HL-60/S4 treated with retinoic acid at 250 ng/mL for 4 days and 3 days (cell line): ENCODE data around the gene CDON.

Source experiments
- in situ Hi-C: fragments of 300-500 bp; cut with MboI; formaldehyde crosslinking; loops from 2 replicates; pipeline ENCODE4 v1.7.0; 2022; ENCODE audit warnings: low sequenced_read_pairs

The CDON gene

DNA sequence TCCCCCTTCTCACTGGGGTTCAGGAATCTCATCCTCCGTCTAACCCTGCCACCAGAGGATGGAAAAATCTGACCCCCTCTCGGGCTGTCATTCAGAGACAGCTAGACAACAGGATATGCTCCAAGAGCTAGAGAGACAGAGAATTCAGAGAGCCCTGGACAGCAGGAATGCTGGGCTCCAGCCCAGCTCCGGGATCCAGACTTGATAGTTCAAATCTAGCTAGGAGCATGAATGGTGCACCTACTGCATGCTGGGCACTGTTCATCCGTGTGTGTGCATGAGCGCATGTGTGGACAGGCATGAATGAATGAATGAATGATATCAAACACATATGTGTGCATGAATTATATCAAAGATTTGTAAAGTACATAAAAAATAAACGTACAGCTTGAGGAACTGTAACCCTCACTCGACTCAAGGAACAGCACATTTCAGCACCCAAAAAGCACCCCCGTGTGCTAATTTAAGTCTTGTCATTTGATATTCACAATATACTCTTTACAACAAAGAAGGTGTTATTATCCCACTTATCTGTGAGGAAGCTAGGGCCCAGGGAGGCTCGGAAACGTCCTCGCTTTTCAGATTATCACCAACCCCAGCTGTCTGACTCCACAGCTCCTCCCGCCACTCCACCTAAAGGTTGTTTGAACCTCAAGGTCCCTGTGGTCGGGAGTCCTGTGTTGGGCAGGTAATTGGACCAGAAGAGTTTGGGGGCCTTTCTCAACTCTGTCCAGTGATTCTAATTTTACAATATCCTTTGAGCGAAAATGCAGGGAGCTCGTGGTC lies 117.5 kb downstream of the CDON start:
- in situ Hi-C loops, result no loop called here

DNA sequence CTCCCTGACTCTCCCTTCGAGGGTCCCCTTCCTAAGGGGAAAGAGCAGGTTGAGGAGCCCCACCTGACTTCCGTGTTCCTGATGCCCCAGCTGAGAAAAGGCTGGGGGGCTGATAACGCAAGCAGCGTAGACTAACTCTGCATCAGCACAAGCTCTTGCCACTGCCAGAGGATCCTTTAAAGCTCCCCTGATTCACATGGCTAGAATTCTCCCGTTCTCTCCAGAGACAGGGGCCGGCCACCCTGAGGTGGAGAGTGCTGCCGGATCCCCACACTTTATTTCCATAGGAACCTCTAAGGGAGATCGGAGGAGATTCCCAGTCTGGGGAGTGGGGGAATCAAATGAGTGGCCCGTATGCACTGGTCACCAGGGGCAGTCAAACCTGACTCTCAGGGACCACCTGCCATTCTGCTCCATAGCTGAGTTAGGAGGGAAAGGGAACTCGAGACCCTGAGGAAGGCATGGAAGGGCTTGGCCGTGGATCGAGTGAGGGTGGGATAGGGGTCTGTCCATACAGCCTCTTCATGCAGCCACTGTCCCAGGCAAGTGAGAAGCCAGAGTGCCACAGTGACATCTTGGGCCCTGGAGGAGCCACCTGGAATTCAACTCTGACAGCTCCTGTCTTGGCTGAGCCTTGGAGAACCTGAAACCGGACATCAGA lies 118.2 kb downstream of the CDON start:
- in situ Hi-C loops, result no loop called here

DNA sequence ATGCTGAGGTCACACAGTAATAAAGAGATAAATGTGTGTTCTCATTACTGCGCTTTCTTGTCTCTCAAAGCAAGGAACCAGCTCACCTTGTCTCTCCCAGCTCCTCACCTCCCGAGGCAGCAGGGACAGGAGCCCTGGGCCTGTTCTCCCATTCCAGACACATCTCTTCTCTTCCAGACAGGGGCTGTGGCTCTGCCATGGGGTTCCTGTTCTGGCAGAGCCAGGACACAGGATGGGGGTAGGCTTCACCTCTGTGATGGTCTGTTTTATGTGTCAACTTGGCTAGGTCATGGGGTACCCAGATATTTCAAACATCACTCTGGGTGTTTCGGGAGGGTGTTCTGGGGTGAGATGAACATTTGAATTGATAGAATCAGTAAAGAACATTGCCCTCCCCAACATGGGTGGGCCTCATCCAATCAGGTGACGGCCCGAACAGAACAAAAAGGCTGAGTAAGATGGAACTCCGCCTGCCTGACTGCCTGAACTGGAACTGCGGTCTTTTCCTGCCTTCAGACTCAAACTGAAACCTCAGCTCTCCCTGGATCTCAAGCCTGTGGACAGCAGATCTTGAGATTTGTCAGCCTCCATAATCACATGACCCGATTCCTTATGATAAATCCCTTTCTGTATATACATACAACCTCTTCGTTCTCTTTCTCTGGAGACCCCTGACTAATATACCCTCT lies 118.9 kb downstream of the CDON start:
- in situ Hi-C loops, result no loop called here

DNA sequence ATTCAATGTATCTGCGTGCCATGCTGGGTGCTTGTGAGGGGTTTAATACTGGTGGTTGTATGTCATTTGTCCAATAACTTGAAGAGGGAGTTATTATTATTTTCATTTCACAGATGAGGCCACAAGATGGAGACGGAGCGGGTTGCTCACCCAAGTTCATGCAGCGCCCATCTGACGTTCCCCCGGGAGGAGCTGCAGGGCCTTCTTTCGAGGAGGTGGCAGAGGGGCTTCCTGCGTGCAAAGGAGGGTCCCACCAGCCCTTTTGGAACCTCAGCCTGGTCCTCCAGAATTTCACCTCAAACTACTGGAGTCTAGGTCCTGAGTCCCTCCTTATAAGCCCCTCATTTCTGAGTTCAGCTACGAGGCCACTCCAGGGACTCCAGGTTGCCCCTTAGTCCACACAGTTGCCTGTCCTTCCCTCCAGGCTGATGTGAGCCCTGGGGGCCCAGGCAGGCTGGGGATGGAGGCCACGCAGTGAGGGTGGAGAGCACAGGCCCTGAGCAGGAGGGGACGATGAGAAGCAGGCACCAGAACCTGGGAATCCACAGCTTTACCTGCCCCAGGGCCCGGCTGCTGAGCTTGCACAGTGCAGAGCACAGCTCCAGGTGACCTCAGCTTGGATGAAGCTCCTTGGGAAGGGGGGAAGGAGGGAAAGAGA lies 119.8 kb downstream of the CDON start:
- in situ Hi-C loops, result no loop called here

DNA sequence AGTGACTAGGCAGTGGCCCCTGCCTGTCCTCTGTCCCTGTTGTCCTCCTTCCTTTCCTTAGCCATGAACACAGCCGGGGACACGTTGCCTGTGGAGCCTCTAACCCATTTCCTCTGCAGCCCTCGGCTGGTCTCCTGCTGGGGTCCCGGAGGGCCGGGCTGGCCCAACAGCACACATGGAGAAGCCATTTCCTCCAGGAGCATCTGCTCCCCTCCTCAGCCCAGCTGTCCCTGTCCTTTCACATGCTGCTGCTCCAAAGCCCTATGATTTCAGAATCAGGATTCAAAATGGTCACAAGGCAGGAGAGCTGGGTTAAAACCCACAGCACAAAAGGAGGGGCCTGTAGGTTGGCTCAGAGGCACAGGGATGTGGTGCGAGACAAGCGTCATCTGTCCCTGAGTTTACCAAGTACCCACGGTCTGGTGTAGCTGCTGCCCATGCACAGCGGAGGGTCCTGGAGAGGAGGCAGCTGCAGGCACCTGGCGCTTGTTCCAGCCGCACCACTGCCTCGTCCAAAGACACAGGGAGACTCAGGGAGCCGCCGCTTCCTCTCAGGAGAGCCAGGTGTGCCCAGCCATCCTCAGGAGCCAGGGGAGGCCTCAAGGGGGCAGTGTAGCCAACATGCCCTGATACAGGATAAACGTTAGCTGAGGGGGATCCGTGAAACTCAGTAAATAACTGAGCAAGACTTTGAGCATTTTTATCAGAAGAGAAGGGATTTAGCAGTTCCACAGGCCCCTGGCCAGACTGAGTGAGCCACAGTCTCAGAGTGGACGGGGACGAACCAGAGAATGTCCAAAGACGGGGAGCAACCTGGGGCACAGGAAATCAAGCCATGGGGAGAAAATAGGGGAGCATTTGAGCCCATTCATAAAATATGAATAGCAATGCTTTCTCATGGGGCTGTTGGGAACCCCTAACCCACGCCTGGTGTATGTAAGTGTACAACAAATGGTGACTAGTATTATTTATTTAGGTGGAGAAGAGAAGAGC lies 120.8 kb downstream of the CDON start:
- in situ Hi-C loops, result no loop called here

DNA sequence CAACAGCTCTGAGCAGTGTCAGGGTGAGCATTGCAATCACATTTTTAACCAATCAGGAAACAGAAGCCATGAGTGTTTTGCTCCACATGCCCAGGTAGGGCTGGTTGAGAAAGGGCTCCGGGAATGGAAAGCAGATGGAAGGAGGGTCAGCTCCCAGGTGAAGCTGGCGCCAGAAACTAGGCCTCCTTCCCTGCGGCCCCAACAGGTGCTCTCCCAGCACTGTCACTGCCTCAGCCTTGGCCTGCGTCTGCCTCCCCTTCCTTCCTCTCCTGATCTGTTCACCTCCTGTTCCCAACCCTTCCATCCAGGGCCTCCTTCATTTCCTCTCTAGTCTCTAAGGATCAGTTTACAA lies 121.4 kb downstream of the CDON start:
- in situ Hi-C loops, result no loop called here

DNA sequence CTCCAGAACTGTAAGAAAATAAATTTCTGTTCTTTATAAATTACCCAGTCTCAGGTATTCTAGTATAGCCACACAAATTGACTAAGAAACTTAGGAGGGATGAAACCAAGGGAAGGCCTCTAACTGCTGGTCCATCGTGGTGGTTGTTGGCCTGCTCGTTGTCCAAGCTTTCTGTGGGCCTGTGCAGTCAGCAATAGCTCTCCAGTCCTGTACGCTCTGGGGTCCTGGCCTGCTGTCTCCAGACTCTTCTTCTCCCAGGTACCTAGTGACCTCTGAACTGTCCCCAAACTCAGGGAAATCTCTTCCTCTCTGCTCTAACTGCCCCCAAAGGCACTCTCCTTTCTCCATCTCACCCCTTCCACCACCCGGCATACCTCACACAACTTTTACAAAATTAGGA lies 122.5 kb downstream of the CDON start:
- in situ Hi-C loops, result no loop called here

DNA sequence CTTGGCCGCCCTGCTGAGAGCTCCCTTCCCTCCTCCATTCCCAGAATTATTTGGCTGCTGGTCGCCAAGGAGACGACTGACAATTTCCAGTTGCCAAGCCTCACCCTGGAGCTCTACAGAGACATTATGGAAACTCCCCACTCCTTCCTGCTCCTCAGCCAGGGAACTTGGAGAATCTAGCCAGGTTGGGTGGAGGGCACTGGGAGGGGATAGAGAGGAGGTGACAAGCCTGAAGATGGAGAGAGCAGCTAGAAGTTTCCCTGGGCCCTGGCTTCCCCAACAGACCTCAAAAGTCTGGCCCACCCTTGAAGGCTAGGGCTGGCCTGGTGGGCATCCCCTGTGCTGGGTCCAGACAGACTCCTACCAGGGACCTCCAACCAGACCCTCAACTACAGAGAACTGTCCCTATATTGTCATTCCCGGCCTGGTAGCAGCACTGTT lies 123.6 kb downstream of the CDON start:
- in situ Hi-C loops, result no loop called here

DNA sequence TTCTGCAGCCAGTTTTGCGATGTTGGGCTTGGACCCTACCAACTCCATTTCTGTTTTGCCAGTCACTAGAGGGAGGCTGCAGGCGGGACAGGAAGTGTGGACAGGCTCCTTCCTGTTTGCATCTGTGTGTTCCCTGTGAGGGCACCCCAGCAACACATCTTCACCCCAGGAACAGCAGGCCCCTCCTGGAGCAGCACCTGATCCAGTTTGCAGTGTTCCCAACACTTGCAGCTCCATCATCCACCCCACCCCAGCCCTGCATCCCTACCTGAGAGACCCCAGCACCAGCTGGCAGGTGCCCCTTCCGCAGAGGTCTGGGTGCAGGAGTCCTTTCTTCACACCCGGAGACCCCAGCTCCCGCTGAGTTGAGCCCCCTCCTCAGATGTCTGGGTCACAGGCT lies 124.2 kb downstream of the CDON start:
- in situ Hi-C loops, result no loop called here

DNA sequence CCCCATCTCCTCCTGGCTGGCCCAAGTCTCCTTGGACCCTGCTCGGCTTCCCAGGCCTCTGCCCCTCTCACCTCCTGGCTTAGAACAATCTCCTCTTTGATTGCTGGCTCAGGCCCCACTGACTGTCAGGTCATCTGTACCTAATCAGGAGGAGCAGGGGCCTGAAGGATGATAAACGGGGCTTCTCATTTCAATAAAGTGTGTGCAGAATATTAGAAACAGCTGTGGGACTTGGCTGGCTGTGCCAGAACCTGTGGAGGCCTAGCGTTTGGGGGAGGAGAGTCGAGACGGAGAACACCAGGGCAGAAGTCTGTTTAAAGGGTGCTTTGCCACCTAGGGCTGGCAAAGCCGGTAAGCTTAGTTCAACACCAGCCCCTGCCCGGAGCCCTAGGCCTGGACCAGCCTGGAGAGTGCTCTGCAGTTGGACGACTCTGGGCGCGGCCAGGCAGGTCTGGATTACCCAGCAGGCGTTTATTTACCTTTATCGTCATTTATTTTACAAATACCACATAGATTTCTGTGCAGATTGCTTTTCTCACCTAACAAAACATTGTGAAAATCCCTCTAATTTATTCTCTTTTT lies 127.0 kb downstream of the CDON start:
- in situ Hi-C loops, result no loop called here

DNA sequence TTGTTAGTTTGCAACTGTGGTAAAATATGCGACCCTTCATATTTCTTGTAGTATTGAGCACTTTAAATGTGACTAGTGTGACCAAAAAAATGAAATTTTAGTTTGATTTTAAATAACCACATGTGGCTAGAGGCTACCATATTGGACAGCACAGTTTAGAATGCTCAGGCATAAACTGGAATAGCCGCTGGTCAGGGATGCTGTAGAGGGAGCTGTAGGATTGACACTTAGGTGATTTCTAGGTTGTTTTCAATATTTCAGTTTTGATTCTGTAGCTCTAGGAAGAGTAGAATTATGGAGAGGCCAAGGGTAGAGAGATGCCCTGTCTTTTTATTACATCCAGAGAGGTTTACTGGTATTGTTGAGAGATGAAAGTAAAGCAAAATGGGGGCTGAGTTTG lies 127.6 kb downstream of the CDON start:
- in situ Hi-C loops, result no loop called here

DNA sequence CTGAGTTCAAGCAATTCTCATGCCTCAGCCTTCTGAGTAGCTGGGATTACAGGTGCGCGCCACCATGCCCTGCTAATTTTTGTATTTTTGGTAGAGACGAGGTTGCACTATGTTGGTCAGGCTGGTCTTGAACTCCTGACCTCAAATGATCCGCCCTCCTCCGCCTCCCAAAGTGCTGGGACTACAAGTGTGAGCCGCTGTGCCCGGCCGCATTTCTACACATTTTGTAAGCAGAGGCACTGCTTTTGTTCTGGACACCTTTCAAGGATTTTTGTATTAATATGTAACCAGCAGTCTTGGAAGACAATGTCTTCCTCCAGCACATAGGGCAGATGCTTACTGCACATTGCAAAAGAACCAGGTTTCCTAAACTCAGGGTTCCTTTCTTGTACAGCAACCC lies 128.2 kb downstream of the CDON start:
- in situ Hi-C loops, result no loop called here

DNA sequence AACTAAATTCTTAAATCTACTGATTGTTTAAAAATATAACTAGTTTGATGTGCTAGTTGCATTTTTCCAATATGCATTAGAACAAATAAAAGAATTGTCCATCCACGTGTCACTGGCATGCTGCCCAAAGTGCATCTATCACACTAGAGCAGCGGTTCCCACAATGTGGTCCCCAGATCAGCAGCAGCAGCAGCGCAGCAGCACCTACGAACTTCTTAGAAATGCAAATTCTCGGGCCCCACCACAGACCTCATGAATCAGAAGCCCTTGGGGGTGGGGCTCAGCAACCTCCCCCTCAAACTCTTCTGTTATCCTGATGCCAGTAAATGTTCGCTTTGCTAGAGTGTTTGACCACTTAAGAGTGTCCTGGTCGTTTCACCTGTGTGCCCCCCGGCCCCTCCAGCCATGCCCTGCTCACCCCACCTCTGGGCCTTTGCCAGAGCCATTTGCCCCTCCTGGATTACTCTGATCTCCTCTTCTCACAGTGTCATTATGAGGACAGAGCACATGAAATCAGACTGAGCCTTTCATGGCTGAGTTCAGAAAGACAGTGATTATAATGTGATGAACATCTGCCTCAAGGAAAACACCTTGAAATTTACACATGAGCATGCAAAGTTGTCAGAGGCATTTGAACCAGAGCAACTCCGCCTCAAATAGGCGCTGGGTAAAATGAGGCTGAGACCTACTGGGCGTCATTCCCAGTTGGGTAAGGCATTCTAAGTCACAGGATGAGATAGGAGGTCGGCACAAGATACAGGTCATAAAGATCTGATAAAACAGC lies 129.4 kb downstream of the CDON start:
- in situ Hi-C loops, result no loop called here

DNA sequence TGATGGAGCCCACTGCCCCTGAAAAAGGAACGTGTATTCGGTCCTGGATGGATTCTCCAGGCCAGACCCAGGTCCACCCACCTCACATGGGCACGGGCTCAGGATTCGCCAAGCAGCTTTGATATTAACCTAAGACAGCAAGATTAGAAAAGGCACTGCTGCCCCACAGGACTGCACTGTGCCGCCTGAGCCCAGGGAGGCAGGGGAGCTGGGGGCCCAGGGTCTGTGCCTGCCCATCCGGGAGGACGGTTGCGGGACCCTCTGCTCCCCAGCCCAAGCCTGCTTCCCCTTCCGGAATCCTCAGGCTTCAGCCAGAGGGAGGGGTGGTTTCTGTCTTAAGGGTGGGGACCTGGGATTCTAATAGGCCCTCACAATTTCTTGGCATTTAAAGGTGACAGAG lies 130.4 kb downstream of the CDON start:
- in situ Hi-C loops, result no loop called here

DNA sequence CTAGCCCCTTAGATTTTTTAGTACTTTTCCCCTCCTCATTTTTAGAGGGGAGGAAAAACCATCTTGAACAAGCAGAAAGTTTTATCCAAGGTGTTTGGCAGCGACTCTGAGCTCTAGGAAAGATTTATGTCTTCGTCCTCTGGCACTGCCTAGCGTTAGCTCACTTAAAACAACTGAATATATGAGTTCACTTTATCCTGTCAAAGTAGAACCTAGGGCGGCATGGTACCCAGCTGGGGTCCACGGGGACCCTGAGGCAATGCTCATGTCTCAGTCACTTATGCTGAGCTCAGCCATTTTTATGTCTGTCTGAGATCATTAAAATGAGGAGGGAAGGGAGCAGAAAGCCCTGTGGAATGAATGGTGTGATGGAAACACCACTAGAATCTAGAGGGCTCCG lies 131.0 kb downstream of the CDON start:
- in situ Hi-C loops, result no loop called here

DNA sequence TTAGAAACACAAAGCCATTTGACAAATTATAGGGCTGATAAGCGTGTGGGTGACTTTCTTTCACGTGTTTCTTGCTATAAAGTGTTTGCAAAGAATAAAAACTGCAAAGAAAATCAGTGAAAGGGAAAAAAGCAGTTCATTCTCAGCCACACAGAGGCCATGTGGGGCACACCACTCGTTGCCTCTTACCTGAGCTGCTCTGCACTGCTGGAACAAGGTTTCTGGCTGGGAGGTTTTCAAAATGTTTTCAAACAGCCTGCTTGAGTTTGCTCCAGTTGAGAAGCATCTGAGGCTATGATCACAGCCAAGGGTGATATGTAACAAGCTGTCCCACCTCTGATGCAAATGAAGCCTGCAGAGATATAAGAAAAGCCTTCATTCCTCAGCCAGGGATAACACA lies 131.6 kb downstream of the CDON start:
- in situ Hi-C loops, result no loop called here

DNA sequence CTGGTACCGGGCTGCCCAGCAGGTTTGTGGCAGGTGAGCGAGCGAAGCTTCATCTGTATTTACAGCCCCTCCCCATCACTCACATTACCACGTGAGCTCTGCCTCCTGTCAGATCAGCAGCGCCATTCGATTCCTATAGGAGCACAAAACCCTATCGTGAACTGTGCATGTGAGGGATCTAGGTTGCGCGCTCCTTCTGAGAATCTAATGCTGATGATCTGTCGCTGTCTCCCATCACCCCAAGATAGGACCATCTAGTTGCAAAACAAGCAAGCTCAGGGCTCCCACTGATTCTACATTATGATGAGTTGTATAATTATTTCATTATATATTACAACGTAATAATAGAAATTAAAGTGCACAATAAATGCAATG lies 132.6 kb downstream of the CDON start:
- in situ Hi-C loops, result no loop called here

DNA sequence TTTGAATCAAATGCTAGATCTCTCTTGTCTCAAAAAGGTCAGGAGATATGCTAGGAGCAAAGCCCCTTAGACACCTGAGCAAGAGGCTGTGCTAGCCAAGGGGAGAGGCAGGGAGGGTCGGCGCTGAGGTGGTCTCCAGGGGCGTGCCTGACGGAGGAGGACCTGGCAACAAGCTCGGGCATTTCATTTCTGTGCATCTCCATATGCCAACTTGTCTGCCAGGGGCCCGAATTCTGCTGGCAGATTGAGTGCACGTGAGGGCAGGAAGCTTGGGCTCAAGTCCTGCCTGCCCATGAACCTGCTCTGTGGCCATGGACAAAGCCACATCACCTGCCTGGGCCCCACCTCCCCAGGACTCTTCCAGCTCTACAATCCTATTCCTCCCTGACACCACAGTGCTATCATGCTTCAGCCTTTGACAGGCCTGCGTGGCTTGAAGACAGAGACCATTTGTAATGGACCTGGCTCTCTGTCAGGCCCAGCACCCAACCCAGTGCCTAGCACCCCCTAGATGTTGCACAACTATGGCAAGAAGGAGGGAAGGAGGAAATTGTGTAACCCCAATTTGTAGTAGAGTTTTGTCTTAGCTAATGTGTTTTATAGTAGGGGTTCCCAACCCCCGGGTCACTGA lies 133.1 kb downstream of the CDON start:
- in situ Hi-C loops, result loop anchor here (10.0 kb wide), 1 partner anchor 255 kb away; no protein-coding TSS in a partner anchor

DNA sequence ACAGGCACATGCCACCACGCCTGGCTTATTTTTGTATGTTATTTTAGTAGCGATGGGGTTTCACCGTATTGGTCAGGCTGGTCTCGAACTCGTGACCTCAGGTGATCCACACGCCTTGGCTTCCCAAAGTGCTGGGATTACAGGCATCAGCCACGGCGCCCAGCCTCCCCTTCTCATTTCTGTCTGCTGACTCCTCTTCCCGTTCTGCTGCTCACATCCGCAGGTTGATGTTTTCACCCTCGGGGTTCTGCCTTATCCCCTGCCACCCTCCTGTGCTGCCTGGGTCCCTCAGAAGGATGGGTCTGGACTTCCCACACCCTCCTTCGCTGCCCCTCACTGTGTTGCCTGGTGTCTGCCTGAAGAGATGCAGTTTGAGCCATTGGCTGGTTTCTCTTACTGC lies 136.0 kb downstream of the CDON start:
- in situ Hi-C loops, result loop anchor here (10.0 kb wide), 1 partner anchor 258 kb away; no protein-coding TSS in a partner anchor
